ENCODE data around the gene NR2C2. TPM values are rescaled to one million over a fixed set of nuclear protein-coding genes. Genes with fewer than 3 reads are reported as not detected.

Gene NR2C2
- total RNA-seq, 1 donor: 34.0 TPM

- DNase-seq (ENCODE audit: insufficient read length, low spot score, missing footprints): no peak
- no peak for TF ChIP-seq CTCF (IDR thresholded peaks at IDR 0.05; ENCODE audit: extremely low read depth, low read depth, low read length)
- Histone ChIP-seq H3K4me1 (ENCODE audit: insufficient read depth, low read length) (no peaks in the 10 kb centered on the region), H2AFZ (ENCODE audit: low read length) (no peak overlapping the region), H3K4me3 (ENCODE audit: insufficient read depth, low read length) (no peak overlapping the region), H3K4me2 (ENCODE audit: insufficient read depth, low read length) (no peak overlapping the region), H3K27ac (ENCODE audit: low read depth, low read length) (no peak overlapping the region), H3K9me3 (ENCODE audit: low read depth, low read length) (peaks cover 4% of the 10 kb centered on the region), H4K20me1 (ENCODE audit: insufficient read depth, low read length) (no peaks in the 10 kb centered on the region), H3K36me3 (ENCODE audit: insufficient read depth, low read length) (no peaks in the 10 kb centered on the region), H3K79me2 (ENCODE audit: insufficient read depth, low read length) (no peaks in the 10 kb centered on the region), H3K27me3 (ENCODE audit: insufficient read depth, low read length) (no peaks in the 10 kb centered on the region)
These were observed 40.9 kb upstream of the NR2C2 start for GRCh38 chr3:14906355-14906971.

GRCh38 chr3:14907043-14907966, 40.1 kb upstream of the NR2C2 start:
- no peaks in the 10 kb centered on the region for H3K36me3 ChIP-seq (ENCODE audit: insufficient read depth, low read length)
- no peaks in the 10 kb centered on the region for H4K20me1 ChIP-seq (ENCODE audit: insufficient read depth, low read length)
- H3K4me1 ChIP-seq (ENCODE audit: insufficient read depth, low read length): no peaks in the 10 kb centered on the region
- no peak overlapping the region for H2AFZ ChIP-seq (ENCODE audit: low read length)
- H3K27me3 ChIP-seq (ENCODE audit: insufficient read depth, low read length): no peaks in the 10 kb centered on the region
- H3K27ac ChIP-seq (ENCODE audit: low read depth, low read length): no peak overlapping the region
- no peaks in the 10 kb centered on the region for H3K79me2 ChIP-seq (ENCODE audit: insufficient read depth, low read length)
- H3K9me3 ChIP-seq (ENCODE audit: low read depth, low read length): peaks cover 4% of the 10 kb centered on the region
- H3K4me2 ChIP-seq (ENCODE audit: insufficient read depth, low read length): no peak overlapping the region
- H3K4me3 ChIP-seq (ENCODE audit: insufficient read depth, low read length): no peak overlapping the region
- DNase-seq (ENCODE audit: insufficient read length, low spot score, missing footprints): no peak
- no peak for TF ChIP-seq CTCF (IDR thresholded peaks at IDR 0.05; ENCODE audit: extremely low read depth, low read depth, low read length)

GRCh38 chr3:14909250-14909649, 38.1 kb upstream of the NR2C2 start:
- TF ChIP-seq CTCF (IDR thresholded peaks at IDR 0.05; ENCODE audit: extremely low read depth, low read depth, low read length): no peak
- no peaks in the 10 kb centered on the region for H3K27me3 ChIP-seq (ENCODE audit: insufficient read depth, low read length)
- H4K20me1 ChIP-seq (ENCODE audit: insufficient read depth, low read length): no peaks in the 10 kb centered on the region

GRCh38 chr3:14911651-14912050, 35.7 kb upstream of the NR2C2 start:
- Histone ChIP-seq H3K27me3 (ENCODE audit: insufficient read depth, low read length) (no peaks in the 10 kb centered on the region), H3K79me2 (ENCODE audit: insufficient read depth, low read length) (no peaks in the 10 kb centered on the region), H3K9me3 (ENCODE audit: low read depth, low read length) (no peaks in the 10 kb centered on the region), H3K4me1 (ENCODE audit: insufficient read depth, low read length) (no peaks in the 10 kb centered on the region), H2AFZ (ENCODE audit: low read length) (no peak overlapping the region), H3K36me3 (ENCODE audit: insufficient read depth, low read length) (no peaks in the 10 kb centered on the region), H4K20me1 (ENCODE audit: insufficient read depth, low read length) (no peaks in the 10 kb centered on the region), H3K4me2 (ENCODE audit: insufficient read depth, low read length) (no peak overlapping the region), H3K4me3 (ENCODE audit: insufficient read depth, low read length) (no peak overlapping the region), H3K27ac (ENCODE audit: low read depth, low read length) (no peak overlapping the region)
- DNase-seq (ENCODE audit: insufficient read length, low spot score, missing footprints): no peak
- TF ChIP-seq CTCF (IDR thresholded peaks at IDR 0.05; ENCODE audit: extremely low read depth, low read depth, low read length): no peak

More at GRCh38 chr3:14909250-14909649, 38.1 kb upstream of the NR2C2 start:
- Histone ChIP-seq H2AFZ (ENCODE audit: low read length) (no peak overlapping the region), H3K4me1 (ENCODE audit: insufficient read depth, low read length) (no peaks in the 10 kb centered on the region), H3K4me3 (ENCODE audit: insufficient read depth, low read length) (no peak overlapping the region), H3K9me3 (ENCODE audit: low read depth, low read length) (peaks cover 4% of the 10 kb centered on the region), H3K36me3 (ENCODE audit: insufficient read depth, low read length) (no peaks in the 10 kb centered on the region), H3K79me2 (ENCODE audit: insufficient read depth, low read length) (no peaks in the 10 kb centered on the region), H3K27ac (ENCODE audit: low read depth, low read length) (no peak overlapping the region), H3K4me2 (ENCODE audit: insufficient read depth, low read length) (no peak overlapping the region)
- no peak for DNase-seq (ENCODE audit: insufficient read length, low spot score, missing footprints)

Data from osteoblast (primary cell).